ENCODE results near the gene RPS15. TPM values are rescaled to one million over a fixed set of nuclear protein-coding genes. Genes with fewer than 3 reads are reported as not detected.

RPS15 gene
- total and polyA plus RNA-seq, 2 donors (not counting 3 experiments of a cell fraction or from before 2014, with no cell fraction given) = 1,260 to 3,270 TPM

DNA sequence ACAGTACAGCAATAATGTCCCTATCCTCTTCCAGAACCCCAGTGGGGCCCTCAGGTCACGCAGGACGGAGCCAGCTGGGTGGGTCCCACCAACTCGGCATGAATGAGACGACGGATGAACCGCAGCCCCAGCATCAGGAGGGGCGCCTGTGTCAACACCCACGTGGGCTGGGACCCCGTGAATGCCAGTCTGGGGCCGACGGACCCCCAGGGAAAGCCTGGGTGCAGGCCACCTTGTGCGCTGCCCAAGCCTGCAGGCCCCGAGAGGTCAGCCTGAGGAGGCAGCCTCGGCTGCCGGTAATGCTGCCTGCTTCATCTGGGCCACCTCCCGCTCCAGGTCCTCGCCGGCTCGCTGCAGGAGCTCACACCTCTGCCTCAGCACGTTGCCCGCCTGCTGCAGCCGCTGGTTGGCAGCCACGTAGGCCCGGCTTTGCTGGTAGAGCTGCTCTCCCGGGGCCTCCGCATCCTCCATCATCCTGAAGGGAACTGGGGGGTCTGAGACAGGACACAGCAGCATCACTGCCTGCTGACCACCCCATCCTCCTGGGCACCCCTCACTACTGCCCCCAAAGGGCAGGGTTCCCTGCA, 36.7 kb downstream of the RPS15 start:
- H3K4me1 ChIP-seq (ENCODE audit: control insufficient read depth, extremely low read depth, insufficient read depth, low read length) = peaks cover 7% of the 10 kb centered on the region
- H3K4me3 ChIP-seq (replicated peaks in 1 of 3; ENCODE audit: insufficient read depth in 1 of 3, low read depth in 1 of 3, low read length in 3 of 3) = no peak overlapping the region
- CTCF ChIA-PET = interaction anchor here (1.5 to 2.4 kb wide), 2 partner anchors 9 to 30 kb away, joined by 5 to 12 read pairs; no protein-coding TSS in a partner anchor
- no peak overlapping the region for H3K4me2 ChIP-seq (ENCODE audit: insufficient read depth, low read length)
- H3K9me1 ChIP-seq (replicated peaks; ENCODE audit: control insufficient read depth, extremely low read depth, insufficient read depth, low read length) = no peaks in the 10 kb centered on the region
- no peak overlapping the region for H3K27ac ChIP-seq (ENCODE audit: insufficient read depth, low read depth, low read length)
- DNase-seq (ENCODE audit: low read depth, low spot score) (no peak), FAIRE-seq (no peak)
- H2AFZ ChIP-seq (ENCODE audit: low read depth, low read length) = no peak overlapping the region
- POLR2A ChIA-PET = no interaction called here
- peaks cover 0 to 3% of the 10 kb centered on the region in 2 experiments for H3K36me3 ChIP-seq (ENCODE audit: control insufficient read depth in 2 of 2, extremely low read depth in 1 of 2, insufficient read depth in 2 of 2, low read length in 2 of 2)
- H3K79me2 ChIP-seq (ENCODE audit: control insufficient read depth, insufficient read depth, low read length) = peaks cover 5% of the 10 kb centered on the region
- H3K9ac ChIP-seq (replicated peaks; ENCODE audit: extremely low read depth, insufficient read depth, low read length) = no peak overlapping the region
- H3K27me3 ChIP-seq (ENCODE audit: control insufficient read depth in 2 of 2, insufficient read depth in 2 of 2, low read length in 2 of 2) = peaks cover 21 to 36% of the 10 kb centered on the region in 2 experiments
- no peaks in the 10 kb centered on the region for H3K9me3 ChIP-seq (replicated peaks; ENCODE audit: control insufficient read depth, insufficient read depth, low read length)
- BruUV-seq (replicated peaks) = no TSS peak
- H4K20me1 ChIP-seq (replicated peaks; ENCODE audit: control insufficient read depth, extremely low read depth, insufficient read depth, low read length) = no peaks in the 10 kb centered on the region
- dilution Hi-C loops (cut with MboI; ENCODE audit: extremely low pct_ligation_motif_present, low sequenced_read_pairs) = no loop called here
- intact Hi-C loops (cut with micrococcal nuclease) = no loop called here
- TF ChIP-seq JUN (IDR thresholded peaks at IDR 0.05; ENCODE audit: borderline replicate concordance, insufficient read depth, insufficient read length, low read depth) (no peak), POLR2A (IDR thresholded peaks at IDR 0.05; ENCODE audit: low read depth, low read length) (no peak), FOS (IDR thresholded peaks at IDR 0.05; ENCODE audit: borderline replicate concordance, insufficient read depth, low read length) (no peak), MYC (IDR thresholded peaks at IDR 0.05; ENCODE audit: low read depth, low read length) (no peak), GATA2 (IDR thresholded peaks at IDR 0.05; ENCODE audit: insufficient read depth, insufficient read length, low read depth, low read length) (no peak), EZH2 (IDR thresholded peaks at IDR 0.05; ENCODE audit: borderline replicate concordance, low read depth, low read length, severe bottlenecking) (no peak), POLR2AphosphoS5 (IDR thresholded peaks at IDR 0.05; ENCODE audit: insufficient read depth, low read depth, low read length) (no peak)
- TF ChIP-seq, protein P1, sequence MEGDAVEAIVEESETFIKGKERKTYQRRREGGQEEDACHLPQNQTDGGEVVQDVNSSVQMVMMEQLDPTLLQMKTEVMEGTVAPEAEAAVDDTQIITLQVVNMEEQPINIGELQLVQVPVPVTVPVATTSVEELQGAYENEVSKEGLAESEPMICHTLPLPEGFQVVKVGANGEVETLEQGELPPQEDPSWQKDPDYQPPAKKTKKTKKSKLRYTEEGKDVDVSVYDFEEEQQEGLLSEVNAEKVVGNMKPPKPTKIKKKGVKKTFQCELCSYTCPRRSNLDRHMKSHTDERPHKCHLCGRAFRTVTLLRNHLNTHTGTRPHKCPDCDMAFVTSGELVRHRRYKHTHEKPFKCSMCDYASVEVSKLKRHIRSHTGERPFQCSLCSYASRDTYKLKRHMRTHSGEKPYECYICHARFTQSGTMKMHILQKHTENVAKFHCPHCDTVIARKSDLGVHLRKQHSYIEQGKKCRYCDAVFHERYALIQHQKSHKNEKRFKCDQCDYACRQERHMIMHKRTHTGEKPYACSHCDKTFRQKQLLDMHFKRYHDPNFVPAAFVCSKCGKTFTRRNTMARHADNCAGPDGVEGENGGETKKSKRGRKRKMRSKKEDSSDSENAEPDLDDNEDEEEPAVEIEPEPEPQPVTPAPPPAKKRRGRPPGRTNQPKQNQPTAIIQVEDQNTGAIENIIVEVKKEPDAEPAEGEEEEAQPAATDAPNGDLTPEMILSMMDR (IDR thresholded peaks at IDR 0.05; ENCODE audit: extremely low read depth in 1 of 2, insufficient read depth in 1 of 2, low read depth in 1 of 2, low read length in 2 of 2) = no peak
- TF ChIP-seq, protein P2, sequence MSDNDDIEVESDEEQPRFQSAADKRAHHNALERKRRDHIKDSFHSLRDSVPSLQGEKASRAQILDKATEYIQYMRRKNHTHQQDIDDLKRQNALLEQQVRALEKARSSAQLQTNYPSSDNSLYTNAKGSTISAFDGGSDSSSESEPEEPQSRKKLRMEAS (IDR thresholded peaks at IDR 0.05; ENCODE audit: insufficient read depth, insufficient read length) = no peak
